Tibial artery (tissue), 4 donors: ENCODE measurements around the gene C1QTNF4.

Source experiments
- DNase-seq, 2 donors: peaks; one replicate each; pipeline ENCODE4 v3.0.0-alpha.2; 2019
- H3K27ac ChIP-seq, 2 donors: fragments of 200-600 bp; sonication (generic) in 1 of 2; 1 replicate in 1 of 2; 2 replicates in 1 of 2; pipeline ENCODE4 v1.5.1; 2018 to 2019; ENCODE audit warnings: mild to moderate bottlenecking in 1 of 2
- H3K27me3 ChIP-seq, 2 donors: fragments of 200-600 bp; sonication (generic) in 1 of 2; one replicate each; pipeline versions ENCODE4 v1.5.1 to v1.6.0; 2016 to 2019
- H3K36me3 ChIP-seq, 3 donors: fragments of 200-600 bp; sonication (generic) in 2 of 3; one replicate each; pipeline ENCODE4 v1.5.1; 2016 to 2019; ENCODE audit warnings: mild to moderate bottlenecking in 2 of 3
- H3K4me1 ChIP-seq, 4 donors: fragments of 200-600 bp; sonication (generic) in 2 of 4; 1 replicate in 3 of 4; 2 replicates in 1 of 4; pipeline ENCODE4 v1.5.1; 2016 to 2019
- H3K4me3 ChIP-seq, 2 donors: fragments of 200-600 bp; sonication (generic) in 1 of 2; 1 replicate in 1 of 2; 2 replicates in 1 of 2; pipeline ENCODE4 v1.5.1; 2018 to 2019; ENCODE audit warnings: mild to moderate bottlenecking in 2 of 2
- H3K9me3 ChIP-seq, 3 donors: fragments of 200-600 bp; sonication (generic) in 1 of 3; one replicate each; pipeline ENCODE4 v1.5.1; 2016 to 2019
- CTCF ChIP-seq, 2 experiments: fragments of 200-600 bp in 1 of 2; fragments of 450-650 bp in 1 of 2; IDR thresholded peaks; one replicate each; pipeline ENCODE4 v1.5.1; 2017 to 2019; ENCODE audit warnings: antibody characterized with exemption in 2 of 2, mild to moderate bottlenecking in 1 of 2, moderate library complexity in 1 of 2
- intact Hi-C: fragments of 100-400 bp; cut with DNase I; formaldehyde crosslinking; loops from one replicate; pipeline ENCODE4 v1.15.0; 2023; ENCODE audit warnings: low total_unique reads

Gene C1QTNF4

GRCh38 chr11:47545298-47545697 lies 48.9 kb downstream of the C1QTNF4 start:
- intact Hi-C loops = no loop called here
- Histone ChIP-seq H3K4me3 (no peak overlapping the region), H3K36me3 (no peaks in the 10 kb centered on the region), H3K27ac (no peak overlapping the region), H3K9me3 (no peaks in the 10 kb centered on the region), H3K27me3 (no peaks in the 10 kb centered on the region), H3K4me1 (peaks cover 0 to 83% (median 20%) of the 10 kb centered on the region in 4 donors)
- TF ChIP-seq CTCF (IDR thresholded peaks at IDR 0.05) = no peak
- DNase-seq = no peak

GRCh38 chr11:47541070-47541469 lies 53.1 kb downstream of the C1QTNF4 start:
- Histone ChIP-seq H3K4me1 (peaks cover 0 to 92% (median 30%) of the 10 kb centered on the region in 4 donors), H3K36me3 (no peaks in the 10 kb centered on the region), H3K27me3 (no peaks in the 10 kb centered on the region), H3K27ac (no peak overlapping the region), H3K4me3 (no peak overlapping the region), H3K9me3 (no peaks in the 10 kb centered on the region)
- TF ChIP-seq CTCF (IDR thresholded peaks at IDR 0.05) = no peak
- intact Hi-C loops = no loop called here
- DNase-seq = no peak

- TF ChIP-seq CTCF (IDR thresholded peaks at IDR 0.05) = no peak
- DNase-seq = no peak
- Histone ChIP-seq H3K4me1 (peaks cover 0 to 97% (median 39%) of the 10 kb centered on the region in 4 donors), H3K36me3 (peaks cover 0 to 4% (median 0%) of the 10 kb centered on the region in 3 donors), H3K27ac (no peak overlapping the region), H3K9me3 (no peaks in the 10 kb centered on the region), H3K4me3 (no peak overlapping the region), H3K27me3 (no peaks in the 10 kb centered on the region)
- intact Hi-C loops = no loop called here
Measured at GRCh38 chr11:47539681-47540039, 54.6 kb downstream of the C1QTNF4 start.
